Uterus (tissue), 2 donors: ENCODE data around the gene KANSL1.

Experiments
- CTCF ChIP-seq, 4 experiments: fragments of 200-600 bp in 2 of 4; fragments of 450-650 bp in 2 of 4; sonication (generic) in 2 of 4; IDR thresholded peaks; one replicate each; pipeline ENCODE4 v1.5.1; 2016 to 2019; ENCODE audit warnings: antibody characterized with exemption in 4 of 4, mild to moderate bottlenecking in 2 of 4, moderate library complexity in 1 of 4
- POLR2A ChIP-seq, 2 donors: fragments of 450-650 bp; IDR thresholded peaks; one replicate each; pipeline ENCODE4 v1.6.1; 2016; ENCODE audit warnings: antibody characterized with exemption in 2 of 2, mild to moderate bottlenecking in 1 of 2, moderate library complexity in 1 of 2

- TF ChIP-seq CTCF (IDR thresholded peaks at IDR 0.05), result no peak
- TF ChIP-seq POLR2A (IDR thresholded peaks at IDR 0.05), result no peak
These were observed 120.2 kb downstream of the KANSL1 start for GRCh38 chr17:46072998-46073397.
